ENCODE data around the gene ENTPD3. TPM values are rescaled to one million over a fixed set of nuclear protein-coding genes. Genes with fewer than 3 reads are reported as not detected.
"Not testable (repeated sequence)": the region's sequence is repeated elsewhere in the genome, so short reads cannot be mapped to it uniquely, and the experiment has no call there.

Gene ENTPD3
- total RNA-seq, 2 donors from 2014 or later: not detected

GRCh38 chr3:40461161-40461560 is 74.2 kb downstream of the ENTPD3 start:
- no peak for ATAC-seq (replicated peaks)
- no peaks in the 10 kb centered on the region for H3K27me3 Mint-ChIP-seq
- no peaks in the 10 kb centered on the region for H3K9me3 Mint-ChIP-seq
- peaks cover 15% of the 10 kb centered on the region for H3K4me1 Mint-ChIP-seq
- H3K27ac Mint-ChIP-seq: peak overlapping the region; percentile 17
- peaks cover 97% of the 10 kb centered on the region for H3K36me3 Mint-ChIP-seq (ENCODE audit: low read depth)
- H3K4me3 Mint-ChIP-seq: peak overlapping the region; percentile 22

- not testable (repeated sequence) for H3K27me3 Mint-ChIP-seq
Observed at GRCh38 chr3:40462838-40463237, 75.9 kb downstream of the ENTPD3 start.

GRCh38 chr3:40463579-40463978 is 76.6 kb downstream of the ENTPD3 start:
- Mint-ChIP-seq H3K27ac (no peak overlapping the region), H3K27me3 (no peaks in the 10 kb centered on the region), H3K9me3 (no peaks in the 10 kb centered on the region), H3K4me1 (peaks cover 9% of the 10 kb centered on the region), H3K36me3 (ENCODE audit: low read depth) (peaks cover 88% of the 10 kb centered on the region), H3K4me3 (no peak overlapping the region)
- no peak for ATAC-seq (replicated peaks)

More at GRCh38 chr3:40462838-40463237, 75.9 kb downstream of the ENTPD3 start:
- not testable (repeated sequence) for H3K27ac Mint-ChIP-seq; ATAC-seq (replicated peaks); H3K9me3 Mint-ChIP-seq; H3K4me3 Mint-ChIP-seq
- Mint-ChIP-seq H3K36me3 (ENCODE audit: low read depth) (peaks cover 95% of the 10 kb centered on the region), H3K4me1 (peaks cover 15% of the 10 kb centered on the region)

GRCh38 chr3:40464339-40465110 is 77.5 kb downstream of the ENTPD3 start:
- Mint-ChIP-seq H3K4me1 (peaks cover 8% of the 10 kb centered on the region), H3K9me3 (no peaks in the 10 kb centered on the region), H3K27ac (peak overlapping the region; percentile 33), H3K4me3 (no peak overlapping the region), H3K36me3 (ENCODE audit: low read depth) (peaks cover 78% of the 10 kb centered on the region), H3K27me3 (no peaks in the 10 kb centered on the region)
- peak; percentile 49 for ATAC-seq (replicated peaks)

GRCh38 chr3:40465111-40465407 is 78.1 kb downstream of the ENTPD3 start:
- H3K9me3 Mint-ChIP-seq: no peaks in the 10 kb centered on the region
- ATAC-seq (replicated peaks): no peak
- H3K36me3 Mint-ChIP-seq (ENCODE audit: low read depth): peaks cover 73% of the 10 kb centered on the region
- peaks cover 8% of the 10 kb centered on the region for H3K4me1 Mint-ChIP-seq
- no peaks in the 10 kb centered on the region for H3K27me3 Mint-ChIP-seq
- peak overlapping the region; percentile 33 for H3K27ac Mint-ChIP-seq
- H3K4me3 Mint-ChIP-seq: no peak overlapping the region

GRCh38 chr3:40465456-40465855 is 78.5 kb downstream of the ENTPD3 start:
- Mint-ChIP-seq H3K27me3 (no peaks in the 10 kb centered on the region), H3K9me3 (no peaks in the 10 kb centered on the region), H3K4me1 (peaks cover 8% of the 10 kb centered on the region), H3K4me3 (no peak overlapping the region), H3K27ac (peak overlapping the region; percentile 33), H3K36me3 (ENCODE audit: low read depth) (peaks cover 69% of the 10 kb centered on the region)
- no peak for ATAC-seq (replicated peaks)

DNA sequence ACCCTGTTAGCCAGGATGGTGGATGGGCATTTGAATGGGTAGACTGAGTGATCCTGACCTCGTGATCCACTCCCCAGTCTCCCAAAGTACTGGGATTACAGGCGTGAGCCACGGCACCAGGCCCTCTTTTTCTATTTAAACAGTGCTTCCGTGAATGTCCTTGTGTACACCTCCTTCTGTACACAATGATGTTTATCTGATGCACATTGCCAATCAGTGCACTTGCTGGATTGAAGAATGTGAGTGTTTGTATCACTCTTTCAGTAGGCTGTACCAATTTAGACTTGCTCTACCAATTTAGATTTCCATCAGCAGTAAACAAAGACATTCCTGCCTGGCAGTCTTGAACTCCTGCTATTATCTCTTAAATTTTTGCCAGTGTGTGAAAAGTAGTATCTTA is 81.0 kb downstream of the ENTPD3 start:
- Mint-ChIP-seq H3K4me3 (no peak overlapping the region), H3K27ac (no peak overlapping the region), H3K27me3 (no peaks in the 10 kb centered on the region), H3K9me3 (no peaks in the 10 kb centered on the region), H3K36me3 (ENCODE audit: low read depth) (peaks cover 43% of the 10 kb centered on the region), H3K4me1 (peaks cover 8% of the 10 kb centered on the region)
- no peak for ATAC-seq (replicated peaks)

DNA sequence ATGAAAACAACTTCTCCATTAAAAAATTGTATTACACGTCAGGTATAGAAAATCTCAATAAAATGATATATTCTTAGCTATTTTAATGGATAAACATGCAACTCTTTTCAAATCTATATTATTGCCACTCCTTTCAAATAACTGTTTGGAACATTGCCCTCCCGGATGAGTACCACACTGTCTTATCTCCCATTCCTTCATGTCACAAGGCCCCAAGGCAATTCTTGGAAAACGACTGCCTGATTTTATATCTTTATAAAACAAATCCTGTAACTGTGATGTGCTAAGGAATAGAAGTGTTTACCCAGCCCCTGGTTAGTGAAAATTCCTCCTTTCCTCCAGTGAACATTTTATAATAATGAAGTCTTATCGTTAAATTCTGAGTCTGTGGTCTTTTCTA is 83.7 kb downstream of the ENTPD3 start:
- H3K27ac Mint-ChIP-seq: no peak overlapping the region
- no peaks in the 10 kb centered on the region for H3K27me3 Mint-ChIP-seq
- H3K36me3 Mint-ChIP-seq (ENCODE audit: low read depth): peaks cover 16% of the 10 kb centered on the region
- no peaks in the 10 kb centered on the region for H3K9me3 Mint-ChIP-seq
- H3K4me1 Mint-ChIP-seq: no peaks in the 10 kb centered on the region
- no peak for ATAC-seq (replicated peaks)
- H3K4me3 Mint-ChIP-seq: no peak overlapping the region

DNA sequence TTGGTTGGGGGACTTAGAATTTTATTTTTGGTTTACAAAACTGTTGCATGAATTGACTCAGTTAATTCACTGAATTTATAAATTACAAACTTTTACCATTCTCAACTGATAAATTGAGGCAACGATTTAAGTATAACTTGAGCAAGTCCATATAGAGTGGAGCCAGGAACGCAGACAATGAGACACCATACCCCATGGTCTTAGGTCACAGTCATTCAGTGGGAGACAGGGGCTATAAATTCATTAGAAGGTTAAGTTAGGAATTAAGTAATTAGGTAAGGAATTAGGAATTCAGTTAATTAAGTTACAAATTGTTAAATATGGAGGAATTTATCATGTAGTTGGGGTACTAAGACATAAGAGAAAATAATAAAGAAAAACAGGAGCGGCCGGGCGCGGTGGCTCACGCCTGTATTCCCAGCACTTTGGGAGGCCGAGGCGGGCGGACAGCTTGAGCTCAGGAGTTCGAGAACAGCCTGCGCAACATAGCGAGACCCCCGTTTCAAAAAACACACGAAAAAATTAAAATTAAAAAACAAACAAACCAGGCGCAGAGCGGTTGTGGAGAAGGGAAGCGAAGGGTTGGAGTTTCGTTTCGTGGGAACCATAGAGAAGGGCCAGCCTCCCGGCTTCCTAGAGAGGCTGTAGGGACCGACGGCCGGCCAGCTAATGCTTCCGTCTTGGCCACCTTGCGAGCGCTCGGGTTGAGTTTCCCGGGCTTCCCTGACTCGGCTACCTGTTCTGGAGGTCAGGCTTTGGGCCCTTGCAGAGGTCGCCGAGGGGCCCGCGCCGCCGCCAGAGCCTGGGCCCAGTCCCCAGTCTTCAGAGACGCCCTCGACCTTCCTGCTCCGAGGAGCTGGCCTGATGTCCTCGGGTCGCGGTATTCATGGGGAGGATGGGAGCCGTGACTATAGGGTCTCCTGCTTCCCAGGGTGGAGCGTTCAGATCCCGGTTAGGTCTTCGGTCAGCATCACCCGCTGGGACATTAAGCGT is 89.8 kb downstream of the ENTPD3 start, which contains the start of gene ZNF619:
Gene ZNF619, plus strand, starts transcription at position 645 of the 993 bp plus-strand sequence. CDS start 858 bp downstream, outside the sequence.
- peak; percentile 79 for ATAC-seq (replicated peaks)
- Mint-ChIP-seq H3K27ac (peak within 1 kb of the TSS; percentile 94), H3K27me3 (no peaks in the 10 kb centered on the region), H3K9me3 (no peaks in the 10 kb centered on the region), H3K36me3 (ENCODE audit: low read depth) (peaks cover 8% of the 10 kb centered on the region), H3K4me3 (peak within 1 kb of the TSS; percentile 86), H3K4me1 (peaks cover 17% of the 10 kb centered on the region)

- no peaks in the 10 kb centered on the region for H3K9me3 Mint-ChIP-seq
- no peak for ATAC-seq (replicated peaks)
- H3K27me3 Mint-ChIP-seq: no peaks in the 10 kb centered on the region
- peak overlapping the region; percentile 94 for H3K27ac Mint-ChIP-seq
- H3K4me1 Mint-ChIP-seq: peaks cover 21% of the 10 kb centered on the region
- H3K4me3 Mint-ChIP-seq: peak overlapping the region; percentile 86
- peaks cover 15% of the 10 kb centered on the region for H3K36me3 Mint-ChIP-seq (ENCODE audit: low read depth)
Observed at GRCh38 chr3:40477666-40478065, 90.7 kb downstream of the ENTPD3 start.

Other genes starting within 250 kb of the ENTPD3 start
- gene EIF1B, start 77.5 kb upstream of the ENTPD3 start, total RNA-seq: 10 to 100 TPM; 36.3 to 36.8 TPM
- gene RPL14, start 70.2 kb downstream of the ENTPD3 start, total RNA-seq: 1,000 to 10,000 TPM; 2,493 to 3,227 TPM
- 1 to 10 TPM; 1.5 to 2.5 TPM for gene ZNF619, start 89.9 kb downstream of the ENTPD3 start, total RNA-seq
- 1 to 10 TPM; 2.3 to 3.6 TPM for gene ZNF620, start 118.9 kb downstream of the ENTPD3 start, total RNA-seq
- gene ZNF621, start 137.8 kb downstream of the ENTPD3 start, total RNA-seq: 10 to 100 TPM; 19.1 to 19.9 TPM

Measured in activated T-helper 17 cell treated with anti-CD3 and anti-CD28 coated beads, Interleukin-2, amount 50 U/mL, for 72 hours (primary cell).